CD4-positive, alpha-beta T cell (primary cell): ENCODE data around the gene MAP1LC3C. TPM values are rescaled to one million over a fixed set of nuclear protein-coding genes. Genes with fewer than 3 reads are reported as not detected.

ENCODE experiments used
- ATAC-seq: fragments of 200-7000 bp; cut with Tn5 transposase; one replicate; pipeline ENCODE4 v1.10.0; 2022; ENCODE audit warnings: mild to moderate bottlenecking; ENCODE audit not compliant: poor library complexity
- CTCF ChIA-PET: fragments of 350-600 bp; sonication (Branson Sonifier 250); formaldehyde crosslinking; loops from one replicate; lab custom pipeline; 2021; ENCODE audit warnings: antibody characterized with exemption, inconsistent platforms; lab: Charles Lee
- POLR2A ChIA-PET: fragments of 350-600 bp; sonication (Branson Sonifier 250); formaldehyde crosslinking; loops from one replicate; lab custom pipeline; 2021; ENCODE audit warnings: antibody characterized with exemption, inconsistent platforms; lab: Charles Lee
- DNase-seq, 14 experiments: peaks; one replicate each; pipeline ENCODE4 v3.0.0-alpha.2; 2013 to 2020; ENCODE audit warnings: mixed read lengths in 2 of 14
- H3K27ac ChIP-seq, 2 donors: one replicate each; pipeline versions ENCODE4 v1.5.1 to v1.7.0; 2013; ENCODE audit warnings: low read length in 2 of 2, low read depth in 1 of 2, mild to moderate bottlenecking in 1 of 2
- H3K27me3 ChIP-seq, 2 experiments: 1 replicate in 1 of 2; 2 replicates in 1 of 2; pipeline versions ENCODE4 v1.6.1 to v1.7.0; 2013; ENCODE audit warnings: low read length in 2 of 2, control low read depth in 1 of 2, mild to moderate bottlenecking in 1 of 2, moderate library complexity in 1 of 2; ENCODE audit not compliant: insufficient read depth in 2 of 2, control insufficient read depth in 1 of 2
- H3K36me3 ChIP-seq: one replicate; pipeline ENCODE4 v1.6.1; 2013; ENCODE audit warnings: low read length, control low read depth; ENCODE audit not compliant: insufficient read depth
- H3K4me1 ChIP-seq: one replicate; pipeline ENCODE4 v1.6.1; 2013; ENCODE audit warnings: low read length, control low read depth; ENCODE audit not compliant: insufficient read depth
- H3K4me3 ChIP-seq: one replicate; pipeline ENCODE4 v1.5.1; 2013; ENCODE audit warnings: mild to moderate bottlenecking, low read length, moderate library complexity
- H3K9me3 ChIP-seq, 2 experiments: 1 replicate in 1 of 2; 2 replicates in 1 of 2; pipeline versions ENCODE4 v1.6.1 to v1.7.0; 2013; ENCODE audit warnings: low read length in 2 of 2, mild to moderate bottlenecking in 2 of 2, control low read depth in 1 of 2, moderate library complexity in 1 of 2; ENCODE audit not compliant: control insufficient read depth in 1 of 2, insufficient read depth in 1 of 2
- H3K27ac Mint-ChIP-seq: one replicate; pipeline ENCODE4 v1.8.0; 2020; ENCODE audit warnings: mixed read lengths
- H3K27me3 Mint-ChIP-seq: one replicate; pipeline ENCODE4 v1.8.0; 2021; ENCODE audit warnings: mixed read lengths
- H3K36me3 Mint-ChIP-seq: one replicate; pipeline ENCODE4 v1.8.0; 2021; ENCODE audit warnings: low read depth, mixed read lengths
- H3K4me1 Mint-ChIP-seq: one replicate; pipeline ENCODE4 v1.8.0; 2021; ENCODE audit warnings: low read depth, mixed read lengths
- H3K4me3 Mint-ChIP-seq: one replicate; pipeline ENCODE4 v1.8.0; 2020; ENCODE audit warnings: mild to moderate bottlenecking, mixed read lengths
- H3K9me3 Mint-ChIP-seq: one replicate; pipeline ENCODE4 v1.8.0; 2020; ENCODE audit warnings: mixed read lengths
- intact Hi-C, 2 experiments: fragments of 100-400 bp; cut with DNase I in 1 of 2; cut with micrococcal nuclease in 1 of 2; formaldehyde crosslinking; loops; one replicate each; pipeline versions ENCODE4 v1.15.1 to v1.9.0; 2023 to 2025; cut with DNase I, micrococcal nuclease
- total RNA-seq, 174 experiments: library from RNA in 2 of 174; stranded (reverse) in 2 of 174; gene quantifications; one replicate each; pipeline ENCODE4 v1.2.3 and lab custom pipeline; 2021 to 2026
- TF ChIP-seq, protein P1 (sequence below): fragments of 200-600 bp; IDR thresholded peaks from one replicate; pipeline ENCODE4 v1.8.0; 2022; ENCODE audit warnings: antibody characterized with exemption, mild to moderate bottlenecking

MAP1LC3C gene
- total RNA-seq, 2 experiments from 2014 or later, result not detected

DNA sequence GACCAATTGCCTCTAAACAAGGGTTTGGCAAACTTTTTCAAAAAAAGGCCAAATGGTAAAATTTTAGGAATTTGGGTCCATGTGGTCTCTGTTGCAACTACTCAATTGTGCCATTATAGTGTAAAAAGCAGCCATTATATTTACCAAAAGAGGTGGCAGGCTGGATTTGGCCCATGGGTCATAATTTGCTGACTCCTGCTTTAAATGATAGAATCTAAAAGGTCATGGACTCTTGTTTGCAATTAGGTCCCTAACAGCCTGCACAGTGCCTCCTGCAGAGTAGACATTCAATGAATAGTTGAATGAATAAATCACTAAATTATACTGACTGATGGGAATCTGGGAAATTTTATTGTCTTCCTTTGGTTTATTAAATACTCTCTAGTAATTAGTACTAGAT, 35.2 kb downstream of the MAP1LC3C start:
- H3K27me3 Mint-ChIP-seq, result no peaks in the 10 kb centered on the region
- H3K27ac Mint-ChIP-seq, result no peak overlapping the region
- CTCF ChIA-PET, result no interaction called here

GRCh38 chr1:241962153-241962552, 36.7 kb downstream of the MAP1LC3C start:
- ATAC-seq (no peak), DNase-seq (no peak)
- H3K36me3 Mint-ChIP-seq, result no peaks in the 10 kb centered on the region
- TF ChIP-seq, protein P1, sequence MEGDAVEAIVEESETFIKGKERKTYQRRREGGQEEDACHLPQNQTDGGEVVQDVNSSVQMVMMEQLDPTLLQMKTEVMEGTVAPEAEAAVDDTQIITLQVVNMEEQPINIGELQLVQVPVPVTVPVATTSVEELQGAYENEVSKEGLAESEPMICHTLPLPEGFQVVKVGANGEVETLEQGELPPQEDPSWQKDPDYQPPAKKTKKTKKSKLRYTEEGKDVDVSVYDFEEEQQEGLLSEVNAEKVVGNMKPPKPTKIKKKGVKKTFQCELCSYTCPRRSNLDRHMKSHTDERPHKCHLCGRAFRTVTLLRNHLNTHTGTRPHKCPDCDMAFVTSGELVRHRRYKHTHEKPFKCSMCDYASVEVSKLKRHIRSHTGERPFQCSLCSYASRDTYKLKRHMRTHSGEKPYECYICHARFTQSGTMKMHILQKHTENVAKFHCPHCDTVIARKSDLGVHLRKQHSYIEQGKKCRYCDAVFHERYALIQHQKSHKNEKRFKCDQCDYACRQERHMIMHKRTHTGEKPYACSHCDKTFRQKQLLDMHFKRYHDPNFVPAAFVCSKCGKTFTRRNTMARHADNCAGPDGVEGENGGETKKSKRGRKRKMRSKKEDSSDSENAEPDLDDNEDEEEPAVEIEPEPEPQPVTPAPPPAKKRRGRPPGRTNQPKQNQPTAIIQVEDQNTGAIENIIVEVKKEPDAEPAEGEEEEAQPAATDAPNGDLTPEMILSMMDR, result no peak
- ChIA-PET CTCF (interaction anchor here (0.5 kb wide), 1 partner anchor 58 kb away, joined by 4 read pairs; no protein-coding TSS in a partner anchor), POLR2A (interaction anchor here (0.6 kb wide), 1 partner anchor 305 kb away, joined by 3 read pairs; no protein-coding TSS in a partner anchor)
- Histone ChIP-seq H3K36me3 (no peaks in the 10 kb centered on the region), H3K27ac (no peak overlapping the region), H3K27me3 (no peaks in the 10 kb centered on the region), H3K4me1 (no peaks in the 10 kb centered on the region), H3K9me3 (peaks cover 0 to 3% of the 10 kb centered on the region in 2 experiments), H3K4me3 (no peak overlapping the region)
- no peaks in the 10 kb centered on the region for H3K27me3 Mint-ChIP-seq
- H3K27ac Mint-ChIP-seq, result no peak overlapping the region
- no peak overlapping the region for H3K4me3 Mint-ChIP-seq
- H3K9me3 Mint-ChIP-seq, result no peaks in the 10 kb centered on the region
- H3K4me1 Mint-ChIP-seq, result no peaks in the 10 kb centered on the region
- intact Hi-C loops, result no loop called here

More for the DNA sequence above, 35.2 kb downstream of the MAP1LC3C start:
- H3K4me3 Mint-ChIP-seq, result no peak overlapping the region
- Histone ChIP-seq H3K9me3 (no peaks in the 10 kb centered on the region), H3K27me3 (no peaks in the 10 kb centered on the region), H3K4me3 (no peak overlapping the region), H3K4me1 (no peaks in the 10 kb centered on the region), H3K27ac (no peak overlapping the region), H3K36me3 (no peaks in the 10 kb centered on the region)
- TF ChIP-seq, protein P1, result no peak
- ATAC-seq (no peak), DNase-seq (no peak)
- POLR2A ChIA-PET, result interaction anchor here (0.7 kb wide), 1 partner anchor 324 kb away, joined by 3 read pairs; no protein-coding TSS in a partner anchor
- H3K9me3 Mint-ChIP-seq, result no peaks in the 10 kb centered on the region
- intact Hi-C loops, result no loop called here
- no peaks in the 10 kb centered on the region for H3K36me3 Mint-ChIP-seq
- H3K4me1 Mint-ChIP-seq, result no peaks in the 10 kb centered on the region

GRCh38 chr1:241957692-241958494, 41.0 kb downstream of the MAP1LC3C start, which contains the start of gene BECN2:
BECN2 (plus strand) TSS chr1:241957767; CDS start chr1:241957767, 0 bp downstream.
- H3K27me3 Mint-ChIP-seq, result no peaks in the 10 kb centered on the region
- H3K27ac Mint-ChIP-seq, result no peak within 1 kb of the TSS
- H3K36me3 ChIP-seq, result no peaks in the 10 kb centered on the region
- no peak within 1 kb of the TSS for H3K4me3 ChIP-seq
- ChIA-PET CTCF (no interaction called here), POLR2A (no interaction called here)
- no peak within 1 kb of the TSS for H3K4me3 Mint-ChIP-seq
- H3K36me3 Mint-ChIP-seq, result no peaks in the 10 kb centered on the region
- no peak within 1 kb of the TSS for H3K27ac ChIP-seq
- H3K9me3 Mint-ChIP-seq, result no peaks in the 10 kb centered on the region
- no peaks in the 10 kb centered on the region for H3K4me1 ChIP-seq
- DNase-seq, result no peak
- intact Hi-C loops, result no loop called here
- H3K4me1 Mint-ChIP-seq, result no peaks in the 10 kb centered on the region
- H3K27me3 ChIP-seq, result no peaks in the 10 kb centered on the region
- TF ChIP-seq, protein P1, result no peak
- H3K9me3 ChIP-seq, result peaks cover 0 to 3% of the 10 kb centered on the region in 2 experiments
- no peak for ATAC-seq
